Motor neuron (in vitro differentiated cells): ENCODE data around the gene TM4SF4. TPM values are rescaled to one million over a fixed set of nuclear protein-coding genes. Genes with fewer than 3 reads are reported as not detected.

Experiments used
- ATAC-seq, 8 experiments: fragments of 200-7000 bp; cut with Tn5 transposase; replicated peaks in 6 of 8; 2 replicates each; pipeline ENCODE4 v1.8.0; 2021; ENCODE audit warnings: mild to moderate bottlenecking in 8 of 8, moderate library complexity in 8 of 8
- H3K27ac ChIP-seq, 2 donors: fragments of 250-450 bp; sonication (Bioruptor Pico); 2 replicates each; pipeline ENCODE4 v1.9.0; 2021; ENCODE audit warnings: antibody characterized with exemption in 2 of 2, mild to moderate bottlenecking in 2 of 2, moderate library complexity in 1 of 2
- H3K4me1 ChIP-seq, 2 donors: fragments of 250-450 bp; sonication (Bioruptor Pico); replicated peaks in 1 of 2; 2 replicates each; pipeline ENCODE4 v1.6.1; 2021; ENCODE audit warnings: antibody characterized with exemption in 2 of 2, mild to moderate bottlenecking in 2 of 2, moderate library complexity in 1 of 2
- H3K4me3 ChIP-seq, 5 donors: fragments of 250-450 bp; sonication (Bioruptor Pico); 2 replicates each; pipeline ENCODE4 v1.9.0; 2021; ENCODE audit warnings: antibody characterized with exemption in 5 of 5, mild to moderate bottlenecking in 5 of 5, moderate library complexity in 4 of 5
- WGBS, 10 experiments: fragments of 450-650 bp; shearing (Covaris generic); methylation state at CpG; one replicate each; pipeline ENCODE4 v1.0.0; 2022; 5-methylcytosine and 5-hydroxymethylcytosine counted together
- in situ Hi-C, 9 experiments: fragments of 400-800 bp; cut with MboI; loops; one replicate each; pipeline ENCODE4 v1.15.0; 2021; ENCODE audit warnings: low sequenced_read_pairs in 9 of 9, low pct_unique_long_range_greater_than_20kb in 2 of 9; ENCODE audit not compliant: unreplicated experiment in 9 of 9
- total RNA-seq, 8 experiments: library from RNA; unstranded; fragments of 300-600 nt; gene quantifications; 2 replicates each; pipeline versions ENCODE4 v1.2.3 to v1.2.4, GENCODE V29; 2022

TM4SF4 gene
- total RNA-seq, 8 experiments from 2014 or later, result 0.05 to 2.7 (median 0.64) TPM; not detected in 1

DNA sequence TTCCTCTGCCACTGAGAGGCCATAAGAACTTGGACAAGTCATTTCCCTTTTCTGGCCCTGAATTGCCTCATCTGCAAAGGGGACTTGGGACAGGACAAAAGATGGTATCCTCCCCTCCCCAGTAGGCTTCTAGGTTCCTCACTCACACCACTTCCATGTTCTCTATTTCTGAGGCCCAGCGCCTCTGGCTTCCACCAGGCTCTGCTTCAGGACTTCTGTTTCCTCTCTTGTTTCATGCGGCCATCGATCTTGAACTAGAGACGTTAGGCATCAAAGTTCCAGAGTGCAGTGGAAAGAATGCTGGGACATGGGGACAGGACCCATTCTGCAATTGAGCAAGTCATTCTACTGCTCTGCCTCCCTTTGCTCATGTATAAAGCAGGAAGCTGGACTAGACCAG is 1.7 kb downstream of the TM4SF4 start:
- Histone ChIP-seq H3K4me3 (no peak overlapping the region), H3K4me1 (peaks cover 12 to 20% of the 10 kb centered on the region in 2 donors), H3K27ac (no peak overlapping the region)
- WGBS, 10 experiments, result 95 to 100% (median 100%) methylated on average over 1 to 4 of the region's 4 CpGs; no CpG with 5 or more reads in 1 of the 10 experiments
- in situ Hi-C loops, result loop anchor here in 2 of 9 experiments (5.0 to 25.0 kb wide), 3 partner anchors 79 to 514 kb away; partner anchors contain the start of gene TM4SF1 (in 1 of the 2)
- ATAC-seq, result no peak

DNA sequence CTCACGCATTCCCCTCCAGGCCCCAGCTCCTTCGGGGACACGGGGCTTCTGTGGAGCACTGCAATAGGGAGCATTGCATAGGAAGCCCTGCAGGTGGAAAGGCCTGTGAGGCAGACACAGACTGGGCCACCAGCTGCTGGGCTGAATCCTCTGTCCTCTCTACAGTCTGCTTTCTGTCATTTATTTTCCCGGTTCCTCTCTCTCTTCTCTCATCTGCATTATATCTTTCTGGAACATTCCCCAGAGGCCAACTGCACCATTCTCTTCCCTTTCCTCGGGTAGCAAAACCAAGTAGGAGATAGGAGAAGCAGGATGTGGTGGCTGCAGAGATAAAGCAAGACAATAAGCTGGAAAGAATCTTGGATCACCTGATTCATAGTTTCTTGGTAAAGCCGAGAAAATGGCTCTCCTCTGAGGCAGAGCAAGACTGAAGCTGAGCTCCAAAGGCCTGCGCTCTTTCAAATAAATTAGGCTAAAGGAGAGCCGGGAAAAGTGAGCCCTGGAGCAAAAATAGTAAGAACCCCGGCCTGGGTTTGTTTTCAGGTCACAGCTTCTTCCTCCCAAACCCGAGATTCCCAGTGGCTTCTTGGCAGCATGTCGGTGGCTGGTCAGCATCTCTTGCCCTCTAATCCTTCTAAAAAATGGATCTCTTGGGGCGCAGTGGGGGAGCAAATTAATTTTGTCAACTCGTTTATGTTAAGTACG is 5.3 kb downstream of the TM4SF4 start:
- Histone ChIP-seq H3K4me3 (no peak overlapping the region), H3K4me1 (peaks cover 0 to 5% of the 10 kb centered on the region in 2 donors), H3K27ac (no peak overlapping the region)
- no peak for ATAC-seq
- in situ Hi-C loops, result loop anchor here in 3 of 9 experiments (5.0 to 25.0 kb wide), 5 partner anchors 82 to 517 kb away; partner anchors contain the start of gene TM4SF1 (in 1 of the 3)
- WGBS, 10 experiments, result 71 to 100% (median 79%) methylated on average over 1 to 12 of the region's 14 CpGs

DNA sequence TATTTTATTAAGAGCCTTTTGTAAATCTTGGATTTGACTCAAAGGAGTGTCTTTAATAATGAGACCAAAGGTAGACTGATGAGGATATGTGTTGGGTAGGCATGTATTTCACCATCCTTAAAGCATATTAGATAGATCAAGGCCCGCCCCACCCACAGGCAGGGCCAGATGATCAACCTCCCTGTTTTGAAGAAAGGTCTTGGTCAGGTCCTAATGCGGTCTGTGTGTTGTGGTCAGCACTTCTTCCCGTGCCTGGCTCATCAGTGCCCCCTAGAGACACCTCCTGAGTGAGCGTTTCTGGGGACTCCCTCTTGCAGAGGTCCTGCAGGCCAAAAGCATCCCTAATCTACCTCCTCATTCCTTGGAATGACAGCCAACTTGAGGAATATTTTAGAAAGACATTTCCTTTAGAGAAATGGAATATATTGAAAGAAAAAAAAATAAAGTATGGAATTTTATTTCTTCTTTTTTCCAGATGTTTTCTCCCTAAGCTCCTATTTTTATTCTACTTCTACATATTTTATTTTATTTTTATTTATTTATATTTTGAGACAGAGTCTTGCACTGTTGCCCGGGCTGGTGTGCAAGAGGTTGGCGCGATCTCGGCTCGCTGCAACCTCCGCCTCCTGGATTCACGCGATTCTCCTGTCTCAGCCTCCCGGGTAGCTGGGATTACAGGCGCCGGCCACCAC is 6.0 kb downstream of the TM4SF4 start:
- Histone ChIP-seq H3K27ac (no peak overlapping the region), H3K4me1 (no peaks in the 10 kb centered on the region), H3K4me3 (no peak overlapping the region)
- in situ Hi-C loops, result loop anchor here in 3 of 9 experiments (10.0 to 25.0 kb wide), 4 partner anchors 86 to 518 kb away; partner anchors contain the start of gene TM4SF1 (in 1 of the 3)
- 52 to 95% (median 75%) methylated on average over 7 to 12 of the region's 15 CpGs; no CpG with 5 or more reads in 1 of the 10 experiments for WGBS, 10 experiments
- peak in 6 of 8 experiments; percentile 41 to 100 (median 93) for ATAC-seq

DNA sequence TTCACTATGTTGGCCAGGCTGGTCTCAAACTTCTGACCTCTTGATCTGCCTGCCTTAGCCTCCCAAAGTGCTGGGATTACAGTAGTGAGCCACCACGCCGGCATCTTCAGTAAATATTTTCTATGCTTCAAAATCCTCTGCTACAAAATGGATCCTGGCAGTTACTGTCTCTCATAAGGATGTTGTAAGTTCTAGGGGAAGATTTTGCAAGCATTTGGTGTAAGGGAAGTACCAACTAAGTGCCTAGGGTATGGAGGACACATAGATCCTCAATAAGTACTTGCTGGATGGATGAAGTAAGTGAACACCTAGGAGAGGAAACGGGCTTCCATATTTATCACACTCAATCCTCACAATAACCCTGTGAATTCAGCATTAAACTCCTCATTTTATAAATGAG is 6.6 kb downstream of the TM4SF4 start:
- Histone ChIP-seq H3K4me1 (no peaks in the 10 kb centered on the region), H3K4me3 (no peak overlapping the region), H3K27ac (no peak overlapping the region)
- in situ Hi-C loops, result loop anchor here in 3 of 9 experiments (10.0 to 25.0 kb wide), 4 partner anchors 86 to 519 kb away; partner anchors contain the start of gene TM4SF1 (in 1 of the 3)
- no peak for ATAC-seq
- WGBS, 10 experiments, result 75 to 100% (median 86%) methylated on average over 1 to 3 of the region's 3 CpGs; no CpG with 5 or more reads in 3 of the 10 experiments

DNA sequence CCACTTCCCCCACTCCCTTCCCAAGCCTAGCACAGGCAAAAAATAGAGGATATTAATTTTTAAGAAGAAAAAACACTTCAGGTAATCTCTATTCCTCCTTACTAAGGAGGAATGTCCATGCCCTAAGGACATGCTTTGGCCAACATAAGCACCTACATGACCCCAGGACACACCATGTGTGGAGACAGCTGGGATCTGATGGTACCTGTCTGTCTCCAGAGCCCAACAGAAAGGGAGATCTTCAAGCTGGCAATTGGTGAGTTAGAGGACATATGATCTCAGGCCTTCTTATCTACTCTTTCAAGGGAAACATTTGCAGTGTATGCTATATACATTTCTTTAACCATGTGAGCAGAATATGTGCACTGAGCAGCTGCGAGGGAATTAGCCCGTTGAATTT is 7.0 kb downstream of the TM4SF4 start:
- in situ Hi-C loops, result loop anchor here in 3 of 9 experiments (10.0 to 25.0 kb wide), 4 partner anchors 87 to 519 kb away; partner anchors contain the start of gene TM4SF1 (in 1 of the 3)
- H3K4me3 ChIP-seq, result no peak overlapping the region
- H3K27ac ChIP-seq, result no peak overlapping the region
- ATAC-seq, result no peak
- 51 to 100% (median 87%) methylated on average over 2 of the region's 2 CpGs; no CpG with 5 or more reads in 5 of the 10 experiments for WGBS, 10 experiments
- H3K4me1 ChIP-seq, result no peaks in the 10 kb centered on the region

DNA sequence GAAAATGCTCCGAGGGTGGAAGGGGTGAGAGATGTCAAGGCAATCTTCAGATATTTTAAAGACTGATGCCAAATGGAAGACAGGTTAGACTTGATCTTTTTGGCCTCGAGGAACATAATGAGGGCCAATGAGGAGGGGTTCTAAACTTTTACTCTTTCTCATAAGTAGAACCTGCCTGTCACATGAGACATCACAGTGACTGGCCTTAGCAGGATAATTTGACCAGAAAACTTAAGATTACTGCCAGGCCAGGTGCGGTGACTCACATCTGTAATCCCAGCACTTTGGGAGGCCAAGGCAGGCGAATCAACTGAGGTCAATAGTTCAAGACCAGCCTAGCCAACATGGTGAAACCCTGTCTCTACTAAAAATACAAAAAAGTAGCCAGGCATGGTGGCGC is 12.2 kb downstream of the TM4SF4 start:
- WGBS, 10 experiments, result 14 to 100% (median 84%) methylated on average over 1 to 5 of the region's 5 CpGs; no CpG with 5 or more reads in 1 of the 10 experiments
- in situ Hi-C loops, result loop anchor here in 3 of 9 experiments (10.0 to 25.0 kb wide), 4 partner anchors 92 to 524 kb away; partner anchors contain the start of gene TM4SF1 (in 1 of the 3)
- ATAC-seq, result no peak
- H3K27ac ChIP-seq, result no peak overlapping the region
- no peak overlapping the region for H3K4me3 ChIP-seq
- no peaks in the 10 kb centered on the region for H3K4me1 ChIP-seq

DNA sequence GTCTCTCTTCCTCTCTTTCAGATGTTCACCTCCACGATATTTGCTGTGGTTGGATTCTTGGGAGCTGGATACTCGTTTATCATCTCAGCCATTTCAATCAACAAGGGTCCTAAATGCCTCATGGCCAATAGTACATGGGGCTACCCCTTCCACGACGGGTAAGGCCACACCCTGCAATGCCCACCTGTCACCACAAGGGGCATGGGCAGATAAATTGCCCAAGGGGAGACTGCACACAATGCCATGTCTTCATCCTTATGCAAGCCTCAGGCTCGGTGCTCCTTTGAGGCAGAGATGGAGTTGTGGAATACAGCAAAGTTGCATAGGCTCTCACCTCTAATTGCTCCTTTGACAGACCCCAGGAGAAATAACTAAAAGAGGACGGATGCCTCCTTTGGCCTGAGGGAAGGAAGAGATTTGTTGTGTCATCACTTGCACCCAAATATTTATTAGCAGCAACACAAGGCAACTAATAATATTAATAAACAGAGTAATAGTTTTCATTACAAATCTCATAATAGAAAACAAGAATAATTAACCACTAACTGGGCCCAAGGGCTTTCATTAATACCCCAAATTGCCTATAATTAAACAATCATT is 13.2 kb downstream of the TM4SF4 start:
- in situ Hi-C loops, result loop anchor here in 3 of 9 experiments (10.0 to 25.0 kb wide), 4 partner anchors 93 to 525 kb away; partner anchors contain the start of gene TM4SF1 (in 1 of the 3)
- Histone ChIP-seq H3K27ac (no peak overlapping the region), H3K4me3 (no peak overlapping the region), H3K4me1 (no peaks in the 10 kb centered on the region)
- ATAC-seq, result peak in 1 of 8 experiments; percentile 40
- 40 to 100% (median 72%) methylated on average over 1 to 4 of the region's 6 CpGs; no CpG with 5 or more reads in 1 of the 10 experiments for WGBS, 10 experiments

DNA sequence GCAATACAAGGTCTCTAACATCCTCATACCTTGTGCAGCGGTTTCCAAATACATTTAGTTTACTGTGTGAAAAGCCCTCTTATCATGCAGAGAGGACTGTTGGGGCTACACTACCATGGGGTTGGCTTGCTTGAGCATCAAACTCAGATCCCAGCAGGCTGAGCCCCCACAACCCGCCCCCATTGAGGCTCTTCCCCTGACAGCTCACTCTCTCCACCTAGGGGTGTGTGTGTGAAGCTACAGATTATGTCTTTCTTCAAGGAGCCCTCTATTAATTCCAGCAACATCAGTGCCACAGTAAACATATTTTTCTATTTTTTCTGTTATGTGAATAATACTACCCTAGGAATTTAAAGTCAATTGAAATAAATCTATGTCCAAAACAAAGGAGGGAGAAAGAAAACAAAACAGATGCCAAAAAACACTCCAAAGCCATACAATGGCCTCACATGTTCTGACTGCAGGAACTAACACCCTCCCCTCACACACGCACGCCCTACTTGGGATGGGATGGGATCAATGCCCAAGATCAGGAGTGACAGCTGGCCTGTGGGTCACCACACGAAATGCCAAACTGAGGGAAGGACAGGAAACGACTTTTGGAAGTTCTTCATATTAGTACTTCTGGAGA is 14.7 kb downstream of the TM4SF4 start:
- no peak overlapping the region for H3K4me3 ChIP-seq
- WGBS, 10 experiments, result 17 to 100% (median 80%) methylated on average over 1 to 4 of the region's 6 CpGs; no CpG with 5 or more reads in 1 of the 10 experiments
- H3K4me1 ChIP-seq, result no peaks in the 10 kb centered on the region
- in situ Hi-C loops, result loop anchor here in 3 of 9 experiments (10.0 to 25.0 kb wide), 4 partner anchors 94 to 527 kb away; partner anchors contain the start of gene TM4SF1 (in 1 of the 3)
- no peak overlapping the region for H3K27ac ChIP-seq
- peak in 3 of 8 experiments; percentile 20 to 69 (median 23) for ATAC-seq

DNA sequence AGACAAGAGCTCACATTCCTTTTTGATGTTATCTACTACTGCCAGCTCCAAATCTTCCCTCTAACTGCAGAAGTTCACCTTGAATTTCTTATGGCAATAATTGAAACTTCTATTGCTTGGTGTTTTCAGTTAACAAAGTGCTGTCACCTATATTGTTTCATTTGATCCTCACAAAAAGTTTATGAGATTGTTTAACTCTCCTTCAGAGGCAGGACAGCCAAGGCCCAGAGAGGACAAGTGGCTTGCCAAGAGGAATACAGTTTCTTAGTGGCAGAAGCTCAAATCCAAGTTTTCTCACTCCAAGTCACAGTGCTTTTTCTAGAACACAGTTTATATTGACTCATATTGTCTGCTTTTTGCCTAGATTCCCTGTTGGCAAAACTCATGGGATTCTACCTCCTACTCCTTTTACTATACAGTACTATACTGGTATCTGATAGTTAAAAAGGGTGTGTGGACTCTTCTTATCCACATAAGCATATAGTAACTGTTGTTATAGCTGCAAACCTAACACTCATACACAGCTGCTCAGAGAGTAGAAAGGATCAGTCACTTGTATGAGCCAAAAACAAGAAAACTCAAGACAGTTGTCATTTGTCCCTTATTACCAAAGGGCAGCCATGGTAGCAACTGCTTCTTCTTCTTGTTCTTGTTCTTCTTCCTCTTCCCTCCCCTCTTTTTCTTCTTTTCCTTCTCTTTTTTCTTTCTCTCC is 15.9 kb downstream of the TM4SF4 start:
- no peak for ATAC-seq
- in situ Hi-C loops, result loop anchor here in 2 of 9 experiments (25.0 kb wide), 2 partner anchors 103 to 528 kb away; partner anchors contain the start of gene TM4SF1 (in 1 of the 2)
- H3K4me1 ChIP-seq, result no peaks in the 10 kb centered on the region
- H3K4me3 ChIP-seq, result no peak overlapping the region
- no peak overlapping the region for H3K27ac ChIP-seq

DNA sequence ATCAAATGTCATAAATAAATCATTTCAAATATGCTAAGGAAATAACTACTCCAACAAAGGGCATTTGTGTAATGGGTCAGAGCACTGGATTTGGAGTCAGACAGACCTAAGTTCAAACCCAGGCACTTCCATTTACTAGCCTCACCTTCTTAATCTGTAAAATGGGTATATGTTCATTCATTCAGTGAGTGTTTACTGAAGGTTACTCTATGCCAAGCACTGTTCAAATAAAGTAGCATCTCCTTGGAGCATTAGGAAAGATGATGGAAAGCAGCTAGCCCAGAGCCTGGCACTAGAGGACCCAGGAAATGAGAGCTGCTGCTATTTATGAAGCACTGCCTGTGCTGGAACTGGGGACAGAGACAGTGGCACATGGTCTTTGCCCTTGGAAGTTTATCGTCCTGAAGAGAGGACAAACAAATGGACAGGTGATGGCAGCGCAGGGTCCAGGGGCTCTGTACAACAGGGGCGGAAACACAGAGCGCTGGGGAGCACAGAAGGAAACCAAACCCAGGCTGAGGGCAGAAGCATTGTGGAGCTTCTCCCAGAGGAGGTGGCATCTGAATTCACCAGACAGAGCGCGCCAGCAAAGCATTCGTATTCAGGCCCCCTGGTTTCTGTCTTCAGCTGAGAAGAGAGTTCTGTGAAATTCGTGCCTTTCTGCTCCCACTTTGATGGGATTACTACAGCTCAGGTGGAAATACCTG is 19.0 kb downstream of the TM4SF4 start:
- in situ Hi-C loops, result loop anchor here in 2 of 9 experiments (25.0 kb wide), 2 partner anchors 106 to 531 kb away; partner anchors contain the start of gene TM4SF1 (in 1 of the 2)
- WGBS, 10 experiments, result 57 to 93% (median 83%) methylated on average over 1 to 5 of the region's 8 CpGs; no CpG with 5 or more reads in 2 of the 10 experiments
- no peaks in the 10 kb centered on the region for H3K4me1 ChIP-seq
- no peak overlapping the region for H3K27ac ChIP-seq
- no peak overlapping the region for H3K4me3 ChIP-seq
- no peak for ATAC-seq
